SK-N-SH treated with all-trans-retinoic acid at 6 μM for 48 hours (cell line): Measurements from ENCODE around the gene MAPRE2.

Source experiments
- ATAC-seq: fragments of 200-7000 bp; cut with Tn5 transposase; 3 replicates; pipeline ENCODE4 v1.9.1; 2020; ENCODE audit warnings: mild to moderate bottlenecking, moderate library complexity
- ARNTL ChIP-seq: fragments of 450-650 bp; formaldehyde crosslinking; IDR thresholded peaks from 2 replicates; pipeline ENCODE4 v1.5.0; 2020; ENCODE audit warnings: low read depth, mild to moderate bottlenecking, moderate library complexity, borderline replicate concordance
- BACH2 ChIP-seq: fragments of 250-450 bp; sonication (Bioruptor Pico); IDR thresholded peaks from 2 replicates; pipeline ENCODE4 v1.9.0; 2021; ENCODE audit warnings: mild to moderate bottlenecking, borderline replicate concordance
- CSDC2 ChIP-seq: fragments of 250-450 bp; sonication (Bioruptor Pico); IDR thresholded peaks from 2 replicates; pipeline ENCODE4 v1.5.0; 2020; ENCODE audit warnings: mild to moderate bottlenecking, moderate library complexity
- GLIS3 ChIP-seq: fragments of 250-450 bp; sonication (Bioruptor Pico); IDR thresholded peaks from 2 replicates; pipeline ENCODE4 v1.5.0; 2020; ENCODE audit warnings: mild to moderate bottlenecking, moderate library complexity
- ISL1 ChIP-seq: fragments of 250-450 bp; sonication (Bioruptor Pico); IDR thresholded peaks from 2 replicates; pipeline ENCODE4 v2.1.2; 2022; ENCODE audit warnings: mild to moderate bottlenecking, moderate library complexity
- OSR1 ChIP-seq: fragments of 250-450 bp; sonication (Bioruptor Pico); IDR thresholded peaks from 2 replicates; pipeline ENCODE4 v1.8.0; 2022; ENCODE audit warnings: moderate library complexity, mild to moderate bottlenecking, inconsistent platforms
- RARB ChIP-seq: fragments of 250-450 bp; sonication (Bioruptor Pico); IDR thresholded peaks from 2 replicates; pipeline ENCODE4 v1.8.0; 2021; ENCODE audit warnings: mild to moderate bottlenecking, moderate library complexity
- SNAI2 ChIP-seq: fragments of 250-450 bp; sonication (Bioruptor Pico); IDR thresholded peaks from 2 replicates; pipeline ENCODE4 v1.5.0; 2020; ENCODE audit warnings: mild to moderate bottlenecking, moderate library complexity
- TCF4 ChIP-seq: fragments of 250-450 bp; sonication (Bioruptor Pico); IDR thresholded peaks from 2 replicates; pipeline ENCODE4 v1.8.0; 2021; ENCODE audit warnings: mild to moderate bottlenecking, moderate library complexity, borderline replicate concordance
- TOX ChIP-seq: fragments of 250-450 bp; sonication (Bioruptor Pico); IDR thresholded peaks from 2 replicates; pipeline ENCODE4 v1.8.0; 2021; ENCODE audit warnings: mild to moderate bottlenecking, moderate library complexity, borderline replicate concordance
- ZC3H10 ChIP-seq: fragments of 250-450 bp; sonication (Bioruptor Pico); IDR thresholded peaks from 2 replicates; pipeline ENCODE4 v1.5.1; 2021; ENCODE audit warnings: mild to moderate bottlenecking, moderate library complexity
- ZFP3 ChIP-seq: fragments of 250-450 bp; sonication (Bioruptor Pico); IDR thresholded peaks from 2 replicates; pipeline ENCODE4 v1.5.0; 2020; ENCODE audit warnings: mild to moderate bottlenecking, moderate library complexity
- ZFP30 ChIP-seq: fragments of 450-650 bp; formaldehyde crosslinking; IDR thresholded peaks from 2 replicates; pipeline ENCODE4 v1.5.0; 2022; ENCODE audit warnings: mild to moderate bottlenecking, moderate library complexity
- ZNF565 ChIP-seq: fragments of 450-650 bp; formaldehyde crosslinking; conservative IDR thresholded peaks from 2 replicates; pipeline ENCODE4 v1.5.0; 2020; ENCODE audit warnings: low read depth, mild to moderate bottlenecking, moderate library complexity
- ZNF70 ChIP-seq: fragments of 450-650 bp; formaldehyde crosslinking; IDR thresholded peaks from 2 replicates; pipeline ENCODE4 v1.5.0; 2020; ENCODE audit warnings: mild to moderate bottlenecking, moderate library complexity
- ZNF8 ChIP-seq: fragments of 450-650 bp; formaldehyde crosslinking; IDR thresholded peaks from 2 replicates; pipeline ENCODE4 v1.5.0; 2020; ENCODE audit warnings: mild to moderate bottlenecking, moderate library complexity
- TF ChIP-seq, protein P1 (sequence below): fragments of 250-450 bp; sonication (Bioruptor Pico); IDR thresholded peaks from 2 replicates; pipeline ENCODE4 v1.5.1; 2021; ENCODE audit warnings: mild to moderate bottlenecking, moderate library complexity
- TF ChIP-seq, protein P2 (sequence below): fragments of 250-450 bp; sonication (Bioruptor Pico); IDR thresholded peaks from 2 replicates; pipeline ENCODE4 v1.5.1; 2020; ENCODE audit warnings: low read depth, mild to moderate bottlenecking, moderate library complexity
- TF ChIP-seq, protein P3 (sequence below): fragments of 250-450 bp; sonication (Bioruptor Pico); IDR thresholded peaks from 2 replicates; pipeline ENCODE4 v1.8.0; 2021; ENCODE audit warnings: low read depth, mild to moderate bottlenecking, moderate library complexity, borderline replicate concordance
- TF ChIP-seq, protein P4 (sequence below): fragments of 250-450 bp; sonication (Bioruptor Pico); IDR thresholded peaks from 2 replicates; pipeline ENCODE4 v1.5.0; 2020; ENCODE audit warnings: mild to moderate bottlenecking, moderate library complexity
- TF ChIP-seq, protein P5 (sequence below): fragments of 250-450 bp; sonication (Bioruptor Pico); IDR thresholded peaks from 2 replicates; pipeline ENCODE4 v1.8.0; 2020; ENCODE audit warnings: mild to moderate bottlenecking, moderate library complexity, borderline replicate concordance

Gene MAPRE2

DNA sequence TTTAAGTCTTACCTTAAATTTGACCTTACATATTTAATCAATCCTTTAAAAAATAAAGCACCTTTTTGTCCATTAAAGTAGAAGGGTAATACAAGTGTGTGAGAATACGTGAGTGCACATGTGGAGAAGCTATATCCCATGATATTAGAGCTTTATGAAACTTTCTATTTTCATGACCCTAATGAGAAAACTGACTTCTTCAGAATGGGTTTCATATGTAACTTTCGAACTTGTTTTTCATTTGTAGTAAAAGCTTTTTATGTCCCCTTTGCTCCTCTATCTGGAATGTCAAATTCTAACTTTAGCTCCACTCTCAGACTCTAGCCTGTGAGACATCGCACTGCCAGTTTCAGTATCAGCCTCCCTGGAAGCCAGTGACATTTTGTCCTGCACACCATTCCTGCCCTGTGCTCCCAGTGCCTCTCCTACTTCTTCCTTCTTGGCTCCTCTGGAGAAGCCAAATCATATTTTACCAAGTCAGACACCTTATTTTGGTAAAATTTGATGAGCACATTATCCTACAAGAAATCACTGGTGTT lies 42.0 kb downstream of the MAPRE2 start:
- no peak for TF ChIP-seq ZNF70 (CRISPR knock-in tag)
- TF ChIP-seq ZFP30 (CRISPR knock-in tag): no peak
- TF ChIP-seq ISL1 (CRISPR knock-in tag): no peak
- TF ChIP-seq TCF4: no peak
- TF ChIP-seq, protein P1, sequence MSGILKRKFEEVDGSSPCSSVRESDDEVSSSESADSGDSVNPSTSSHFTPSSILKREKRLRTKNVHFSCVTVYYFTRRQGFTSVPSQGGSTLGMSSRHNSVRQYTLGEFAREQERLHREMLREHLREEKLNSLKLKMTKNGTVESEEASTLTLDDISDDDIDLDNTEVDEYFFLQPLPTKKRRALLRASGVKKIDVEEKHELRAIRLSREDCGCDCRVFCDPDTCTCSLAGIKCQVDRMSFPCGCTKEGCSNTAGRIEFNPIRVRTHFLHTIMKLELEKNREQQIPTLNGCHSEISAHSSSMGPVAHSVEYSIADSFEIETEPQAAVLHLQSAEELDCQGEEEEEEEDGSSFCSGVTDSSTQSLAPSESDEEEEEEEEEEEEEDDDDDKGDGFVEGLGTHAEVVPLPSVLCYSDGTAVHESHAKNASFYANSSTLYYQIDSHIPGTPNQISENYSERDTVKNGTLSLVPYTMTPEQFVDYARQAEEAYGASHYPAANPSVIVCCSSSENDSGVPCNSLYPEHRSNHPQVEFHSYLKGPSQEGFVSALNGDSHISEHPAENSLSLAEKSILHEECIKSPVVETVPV (CRISPR knock-in tag): no peak
- TF ChIP-seq, protein P2, sequence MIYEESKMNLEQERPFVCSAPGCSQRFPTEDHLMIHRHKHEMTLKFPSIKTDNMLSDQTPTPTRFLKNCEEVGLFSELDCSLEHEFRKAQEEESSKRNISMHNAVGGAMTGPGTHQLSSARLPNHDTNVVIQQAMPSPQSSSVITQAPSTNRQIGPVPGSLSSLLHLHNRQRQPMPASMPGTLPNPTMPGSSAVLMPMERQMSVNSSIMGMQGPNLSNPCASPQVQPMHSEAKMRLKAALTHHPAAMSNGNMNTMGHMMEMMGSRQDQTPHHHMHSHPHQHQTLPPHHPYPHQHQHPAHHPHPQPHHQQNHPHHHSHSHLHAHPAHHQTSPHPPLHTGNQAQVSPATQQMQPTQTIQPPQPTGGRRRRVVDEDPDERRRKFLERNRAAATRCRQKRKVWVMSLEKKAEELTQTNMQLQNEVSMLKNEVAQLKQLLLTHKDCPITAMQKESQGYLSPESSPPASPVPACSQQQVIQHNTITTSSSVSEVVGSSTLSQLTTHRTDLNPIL (CRISPR knock-in tag): no peak
- no peak for TF ChIP-seq TOX (CRISPR knock-in tag)
- no peak for TF ChIP-seq ARNTL
- no peak for TF ChIP-seq ZC3H10
- TF ChIP-seq, protein P3, sequence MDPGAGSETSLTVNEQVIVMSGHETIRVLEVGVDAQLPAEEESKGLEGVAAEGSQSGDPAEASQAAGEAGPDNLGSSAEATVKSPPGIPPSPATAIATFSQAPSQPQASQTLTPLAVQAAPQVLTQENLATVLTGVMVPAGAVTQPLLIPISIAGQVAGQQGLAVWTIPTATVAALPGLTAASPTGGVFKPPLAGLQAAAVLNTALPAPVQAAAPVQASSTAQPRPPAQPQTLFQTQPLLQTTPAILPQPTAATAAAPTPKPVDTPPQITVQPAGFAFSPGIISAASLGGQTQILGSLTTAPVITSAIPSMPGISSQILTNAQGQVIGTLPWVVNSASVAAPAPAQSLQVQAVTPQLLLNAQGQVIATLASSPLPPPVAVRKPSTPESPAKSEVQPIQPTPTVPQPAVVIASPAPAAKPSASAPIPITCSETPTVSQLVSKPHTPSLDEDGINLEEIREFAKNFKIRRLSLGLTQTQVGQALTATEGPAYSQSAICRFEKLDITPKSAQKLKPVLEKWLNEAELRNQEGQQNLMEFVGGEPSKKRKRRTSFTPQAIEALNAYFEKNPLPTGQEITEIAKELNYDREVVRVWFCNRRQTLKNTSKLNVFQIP (CRISPR knock-in tag): no peak
- TF ChIP-seq, protein P4, sequence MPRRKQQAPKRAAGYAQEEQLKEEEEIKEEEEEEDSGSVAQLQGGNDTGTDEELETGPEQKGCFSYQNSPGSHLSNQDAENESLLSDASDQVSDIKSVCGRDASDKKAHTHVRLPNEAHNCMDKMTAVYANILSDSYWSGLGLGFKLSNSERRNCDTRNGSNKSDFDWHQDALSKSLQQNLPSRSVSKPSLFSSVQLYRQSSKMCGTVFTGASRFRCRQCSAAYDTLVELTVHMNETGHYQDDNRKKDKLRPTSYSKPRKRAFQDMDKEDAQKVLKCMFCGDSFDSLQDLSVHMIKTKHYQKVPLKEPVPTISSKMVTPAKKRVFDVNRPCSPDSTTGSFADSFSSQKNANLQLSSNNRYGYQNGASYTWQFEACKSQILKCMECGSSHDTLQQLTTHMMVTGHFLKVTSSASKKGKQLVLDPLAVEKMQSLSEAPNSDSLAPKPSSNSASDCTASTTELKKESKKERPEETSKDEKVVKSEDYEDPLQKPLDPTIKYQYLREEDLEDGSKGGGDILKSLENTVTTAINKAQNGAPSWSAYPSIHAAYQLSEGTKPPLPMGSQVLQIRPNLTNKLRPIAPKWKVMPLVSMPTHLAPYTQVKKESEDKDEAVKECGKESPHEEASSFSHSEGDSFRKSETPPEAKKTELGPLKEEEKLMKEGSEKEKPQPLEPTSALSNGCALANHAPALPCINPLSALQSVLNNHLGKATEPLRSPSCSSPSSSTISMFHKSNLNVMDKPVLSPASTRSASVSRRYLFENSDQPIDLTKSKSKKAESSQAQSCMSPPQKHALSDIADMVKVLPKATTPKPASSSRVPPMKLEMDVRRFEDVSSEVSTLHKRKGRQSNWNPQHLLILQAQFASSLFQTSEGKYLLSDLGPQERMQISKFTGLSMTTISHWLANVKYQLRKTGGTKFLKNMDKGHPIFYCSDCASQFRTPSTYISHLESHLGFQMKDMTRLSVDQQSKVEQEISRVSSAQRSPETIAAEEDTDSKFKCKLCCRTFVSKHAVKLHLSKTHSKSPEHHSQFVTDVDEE (CRISPR knock-in tag): no peak
- TF ChIP-seq CSDC2: no peak
- TF ChIP-seq ZNF8: no peak
- TF ChIP-seq ZNF565 (CRISPR knock-in tag): no peak
- no peak for TF ChIP-seq SNAI2
- TF ChIP-seq RARB (CRISPR knock-in tag): no peak
- TF ChIP-seq GLIS3 (CRISPR knock-in tag): no peak
- no peak for TF ChIP-seq OSR1 (CRISPR knock-in tag)
- TF ChIP-seq, protein P5, sequence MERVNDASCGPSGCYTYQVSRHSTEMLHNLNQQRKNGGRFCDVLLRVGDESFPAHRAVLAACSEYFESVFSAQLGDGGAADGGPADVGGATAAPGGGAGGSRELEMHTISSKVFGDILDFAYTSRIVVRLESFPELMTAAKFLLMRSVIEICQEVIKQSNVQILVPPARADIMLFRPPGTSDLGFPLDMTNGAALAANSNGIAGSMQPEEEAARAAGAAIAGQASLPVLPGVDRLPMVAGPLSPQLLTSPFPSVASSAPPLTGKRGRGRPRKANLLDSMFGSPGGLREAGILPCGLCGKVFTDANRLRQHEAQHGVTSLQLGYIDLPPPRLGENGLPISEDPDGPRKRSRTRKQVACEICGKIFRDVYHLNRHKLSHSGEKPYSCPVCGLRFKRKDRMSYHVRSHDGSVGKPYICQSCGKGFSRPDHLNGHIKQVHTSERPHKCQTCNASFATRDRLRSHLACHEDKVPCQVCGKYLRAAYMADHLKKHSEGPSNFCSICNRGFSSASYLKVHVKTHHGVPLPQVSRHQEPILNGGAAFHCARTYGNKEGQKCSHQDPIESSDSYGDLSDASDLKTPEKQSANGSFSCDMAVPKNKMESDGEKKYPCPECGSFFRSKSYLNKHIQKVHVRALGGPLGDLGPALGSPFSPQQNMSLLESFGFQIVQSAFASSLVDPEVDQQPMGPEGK: no peak
- ATAC-seq: no peak

DNA sequence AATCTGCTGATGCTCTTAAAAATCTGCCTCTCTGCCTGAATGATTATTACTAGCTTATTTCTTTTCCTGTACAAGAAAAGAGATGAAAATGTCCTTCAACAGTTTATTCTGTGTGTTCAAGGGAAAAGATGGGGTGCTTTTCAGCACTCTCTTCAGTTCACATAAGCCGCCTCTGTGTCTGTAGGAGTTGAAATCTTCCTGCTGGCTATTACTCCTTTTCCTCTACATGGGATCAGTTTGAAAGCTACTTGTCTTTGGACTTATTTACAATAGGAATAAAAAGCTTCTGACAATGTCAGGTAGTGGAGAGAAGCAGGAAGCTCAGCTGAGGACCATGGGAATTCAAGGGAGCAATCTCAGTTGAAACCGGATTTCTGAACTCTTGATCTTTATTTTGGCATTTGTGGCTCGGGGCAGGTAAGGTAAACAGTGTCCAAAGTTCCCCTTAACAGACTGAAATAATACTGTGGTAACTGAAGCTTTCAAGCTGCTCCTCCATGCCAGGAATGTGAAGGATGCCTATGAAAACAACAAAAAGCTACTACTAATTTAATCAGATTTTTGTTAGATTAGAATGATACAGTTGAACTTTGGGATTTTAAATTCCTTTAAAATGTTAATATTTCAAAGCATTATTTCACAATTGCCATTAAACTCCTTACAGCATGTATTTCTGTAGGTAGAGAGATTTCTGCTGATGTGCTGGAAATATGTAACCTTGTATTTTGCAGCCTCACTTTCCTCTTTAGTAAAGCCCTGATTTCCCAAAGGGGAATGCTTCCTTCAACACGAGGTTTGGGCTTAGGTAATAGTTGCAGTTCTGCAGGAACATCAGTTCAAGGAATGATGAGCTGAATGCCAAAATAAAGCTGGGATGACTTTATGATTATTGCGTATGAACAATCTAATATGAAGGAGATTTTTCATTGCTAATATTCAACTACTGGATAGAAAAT lies 43.6 kb downstream of the MAPRE2 start:
- peak; percentile 51 for ATAC-seq
- TF ChIP-seq ISL1 (CRISPR knock-in tag) (peak; percentile 58), ZFP3 (CRISPR knock-in tag) (peak; percentile 83), BACH2 (CRISPR knock-in tag) (no peak)
- TF ChIP-seq, all 23 proteins: peak for 2
